ENCODE results near the gene ZDHHC9. TPM values are rescaled to one million over a fixed set of nuclear protein-coding genes. Genes with fewer than 3 reads are reported as not detected.

The ZDHHC9 gene
- total and polyA plus RNA-seq, 8 donors = 4.1 to 23.9 (median 16.9) TPM

DNA sequence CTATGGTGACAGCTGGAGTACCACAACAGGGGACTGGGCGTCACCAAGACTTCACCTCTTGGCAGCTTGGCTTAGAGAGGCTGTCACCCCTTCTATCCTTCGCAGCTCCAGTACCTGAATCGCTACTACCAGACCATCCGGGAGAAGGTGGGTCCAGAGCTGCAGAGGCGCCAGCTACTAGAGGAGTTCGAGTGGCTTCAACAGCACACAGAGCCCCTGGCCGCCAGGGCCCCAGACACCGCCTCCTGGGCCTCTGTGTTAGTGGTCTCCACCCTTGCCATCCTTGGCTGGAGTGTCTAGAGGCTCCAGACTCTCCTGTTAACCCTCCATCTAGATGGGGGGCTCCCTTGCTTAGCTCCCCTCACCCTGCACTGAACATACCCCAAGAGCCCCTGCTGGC is 75.5 kb downstream of the ZDHHC9 start:
- Histone ChIP-seq H3K36me3 (no peaks in the 10 kb centered on the region), H3K27me3 (peaks cover 0 to 4% (median 0%) of the 10 kb centered on the region in 4 donors), H3K4me3 (no peak overlapping the region), H3K27ac (no peak overlapping the region), H3K9me3 (no peaks in the 10 kb centered on the region), H3K4me1 (no peaks in the 10 kb centered on the region)
- ATAC-seq (no peak), FAIRE-seq (no peak), DNase-seq (no peak)
- intact Hi-C loops (cut with DNase I) = no loop called here
- TF ChIP-seq, protein P1, sequence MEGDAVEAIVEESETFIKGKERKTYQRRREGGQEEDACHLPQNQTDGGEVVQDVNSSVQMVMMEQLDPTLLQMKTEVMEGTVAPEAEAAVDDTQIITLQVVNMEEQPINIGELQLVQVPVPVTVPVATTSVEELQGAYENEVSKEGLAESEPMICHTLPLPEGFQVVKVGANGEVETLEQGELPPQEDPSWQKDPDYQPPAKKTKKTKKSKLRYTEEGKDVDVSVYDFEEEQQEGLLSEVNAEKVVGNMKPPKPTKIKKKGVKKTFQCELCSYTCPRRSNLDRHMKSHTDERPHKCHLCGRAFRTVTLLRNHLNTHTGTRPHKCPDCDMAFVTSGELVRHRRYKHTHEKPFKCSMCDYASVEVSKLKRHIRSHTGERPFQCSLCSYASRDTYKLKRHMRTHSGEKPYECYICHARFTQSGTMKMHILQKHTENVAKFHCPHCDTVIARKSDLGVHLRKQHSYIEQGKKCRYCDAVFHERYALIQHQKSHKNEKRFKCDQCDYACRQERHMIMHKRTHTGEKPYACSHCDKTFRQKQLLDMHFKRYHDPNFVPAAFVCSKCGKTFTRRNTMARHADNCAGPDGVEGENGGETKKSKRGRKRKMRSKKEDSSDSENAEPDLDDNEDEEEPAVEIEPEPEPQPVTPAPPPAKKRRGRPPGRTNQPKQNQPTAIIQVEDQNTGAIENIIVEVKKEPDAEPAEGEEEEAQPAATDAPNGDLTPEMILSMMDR (IDR thresholded peaks at IDR 0.05) = no peak
- WGBS, 2 donors = 76 to 86% methylated on average over 8 of the region's 8 CpGs

DNA sequence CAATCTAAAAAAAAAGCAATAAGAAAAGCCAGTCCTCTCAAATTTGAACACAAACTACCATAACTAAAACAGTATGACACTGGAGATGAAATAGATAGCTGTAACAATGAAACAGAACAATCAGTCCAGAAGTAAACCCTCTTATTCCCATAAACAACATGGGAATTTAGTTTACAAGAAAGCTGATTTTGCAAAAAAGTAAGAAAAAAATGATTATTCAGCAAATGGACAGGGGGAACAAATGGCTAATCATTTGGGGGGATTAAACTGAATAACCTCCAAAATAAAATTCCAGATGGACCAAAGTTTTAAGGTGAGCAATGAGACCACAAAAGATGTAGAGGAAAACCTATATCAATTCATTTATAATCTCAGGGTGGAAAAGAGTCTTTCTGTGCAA is 80.0 kb downstream of the ZDHHC9 start:
- no peaks in the 10 kb centered on the region for H3K27me3 ChIP-seq
- H3K9me3 ChIP-seq = no peaks in the 10 kb centered on the region
- H3K36me3 ChIP-seq = no peaks in the 10 kb centered on the region
- TF ChIP-seq, protein P1 (IDR thresholded peaks at IDR 0.05) = no peak
- no peak for DNase-seq
- no peak for ATAC-seq
- no peak for FAIRE-seq
- H3K4me3 ChIP-seq = no peak overlapping the region
- H3K4me1 ChIP-seq = no peaks in the 10 kb centered on the region
- intact Hi-C loops (cut with DNase I) = no loop called here
- H3K27ac ChIP-seq = no peak overlapping the region

DNA sequence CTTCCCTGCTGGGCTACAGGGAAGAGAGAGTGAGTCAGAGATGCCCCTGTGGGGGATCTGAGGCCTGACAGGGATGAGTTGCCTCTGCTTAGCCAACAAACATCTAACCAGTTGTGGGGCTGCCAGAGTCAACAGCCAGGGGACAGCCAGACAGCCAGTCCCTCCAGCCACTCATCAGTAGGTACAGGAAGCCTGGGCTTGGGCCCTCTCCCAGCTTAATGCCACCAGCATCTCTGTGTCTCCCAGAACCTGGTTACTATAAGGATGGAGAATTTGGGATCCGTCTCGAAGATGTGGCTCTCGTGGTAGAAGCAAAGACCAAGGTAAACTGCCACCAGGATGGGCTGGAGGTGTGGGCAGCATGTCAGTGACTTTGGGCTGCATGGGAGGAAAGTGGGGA is 81.2 kb downstream of the ZDHHC9 start:
- no peak overlapping the region for H3K4me3 ChIP-seq
- no peaks in the 10 kb centered on the region for H3K36me3 ChIP-seq
- WGBS, 2 donors = 78 to 87% methylated on average over 3 of the region's 3 CpGs
- FAIRE-seq (no peak), ATAC-seq (no peak), DNase-seq (no peak)
- TF ChIP-seq, protein P1 (IDR thresholded peaks at IDR 0.05) = no peak
- intact Hi-C loops (cut with DNase I) = no loop called here
- H3K27me3 ChIP-seq = no peaks in the 10 kb centered on the region
- no peak overlapping the region for H3K27ac ChIP-seq
- no peaks in the 10 kb centered on the region for H3K9me3 ChIP-seq
- no peaks in the 10 kb centered on the region for H3K4me1 ChIP-seq

DNA sequence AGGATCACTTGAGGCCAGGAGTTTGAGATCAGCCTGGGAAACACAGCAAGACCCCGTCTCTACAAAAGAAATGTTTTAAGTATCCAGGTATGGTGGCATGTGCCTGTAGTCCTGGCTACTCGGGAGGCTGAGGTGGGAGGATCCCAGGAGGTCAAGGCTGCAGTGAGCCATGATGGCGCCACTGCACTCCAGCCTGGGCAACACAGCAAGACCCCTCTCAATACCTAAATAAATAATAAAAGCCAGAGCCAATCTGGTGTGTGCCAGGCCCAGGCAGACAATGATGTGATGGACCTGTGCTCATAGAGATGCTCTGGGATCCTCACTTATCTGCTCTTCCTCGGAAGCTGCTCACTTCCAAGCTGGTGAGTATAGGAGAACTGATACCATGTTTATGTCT is 82.1 kb downstream of the ZDHHC9 start:
- Histone ChIP-seq H3K9me3 (no peaks in the 10 kb centered on the region), H3K4me1 (no peaks in the 10 kb centered on the region), H3K27me3 (peaks cover 0 to under 1% (median 0%) of the 10 kb centered on the region in 4 donors), H3K27ac (no peak overlapping the region), H3K4me3 (no peak overlapping the region), H3K36me3 (no peaks in the 10 kb centered on the region)
- intact Hi-C loops (cut with DNase I) = no loop called here
- TF ChIP-seq, protein P1 (IDR thresholded peaks at IDR 0.05) = no peak
- FAIRE-seq = no peak
- no peak for ATAC-seq
- 77 to 80% methylated on average over 4 of the region's 4 CpGs for WGBS, 2 donors
- DNase-seq = no peak

DNA sequence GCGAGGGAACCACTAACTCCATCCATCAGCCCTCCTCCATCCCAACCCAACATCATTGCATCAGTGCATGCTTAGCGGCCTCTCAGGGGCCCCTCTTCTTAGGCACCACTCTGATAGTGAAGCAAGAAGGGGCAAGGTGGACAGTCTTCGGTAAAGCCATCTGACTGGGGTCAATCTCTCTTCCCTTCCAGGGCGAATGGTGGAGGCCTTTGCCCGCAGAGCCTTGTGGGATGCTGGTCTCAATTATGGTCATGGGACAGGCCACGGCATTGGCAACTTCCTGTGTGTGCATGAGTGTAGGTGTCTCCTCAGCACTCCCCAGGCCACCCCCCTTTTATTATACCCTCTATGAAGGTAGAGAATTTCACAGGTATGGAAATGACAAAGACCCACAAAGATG is 82.7 kb downstream of the ZDHHC9 start:
- WGBS, 2 donors = 71 to 83% methylated on average over 6 of the region's 6 CpGs
- ATAC-seq (no peak), FAIRE-seq (no peak), DNase-seq (no peak)
- Histone ChIP-seq H3K4me3 (no peak overlapping the region), H3K4me1 (no peaks in the 10 kb centered on the region), H3K36me3 (no peaks in the 10 kb centered on the region), H3K27ac (no peak overlapping the region), H3K27me3 (peaks cover 0 to 6% (median 0%) of the 10 kb centered on the region in 4 donors), H3K9me3 (no peaks in the 10 kb centered on the region)
- intact Hi-C loops (cut with DNase I) = no loop called here
- TF ChIP-seq, protein P1 (IDR thresholded peaks at IDR 0.05) = no peak
